ENCODE measurements around the gene PDE3B. TPM values are rescaled to one million over a fixed set of nuclear protein-coding genes. Genes with fewer than 3 reads are reported as not detected.
"Not testable (repeated sequence)": the region's sequence is repeated elsewhere in the genome, so short reads cannot be mapped to it uniquely, and the experiment has no call there.

Gene PDE3B
- total RNA-seq, 1 experiment from 2014 or later, result not detected

- no peaks in the 10 kb centered on the region for H3K36me3 ChIP-seq (ENCODE audit: insufficient read depth, low read length)
- H3K9me3 ChIP-seq (ENCODE audit: low read length), result no peaks in the 10 kb centered on the region
- no peaks in the 10 kb centered on the region for H3K27me3 ChIP-seq (ENCODE audit: low read length)
- H3K9ac ChIP-seq (ENCODE audit: low read length), result no peak overlapping the region
- H3K9me2 ChIP-seq (replicated peaks; ENCODE audit: insufficient read depth, low read length), result no peaks in the 10 kb centered on the region
- no peaks in the 10 kb centered on the region for H4K20me1 ChIP-seq (ENCODE audit: insufficient read depth, low read depth, low read length)
- H3K27ac ChIP-seq (ENCODE audit: low read length), result no peak overlapping the region
- no peaks in the 10 kb centered on the region for H3K4me1 ChIP-seq (ENCODE audit: low read length)
- no peak overlapping the region for H3K4me2 ChIP-seq (ENCODE audit: low read depth, low read length, poor library complexity, severe bottlenecking)
- no peak overlapping the region for H3K4me3 ChIP-seq (ENCODE audit: low read length)
- no peak for DNase-seq
- H2AFZ ChIP-seq (ENCODE audit: low read length), result no peak overlapping the region
- H3K79me2 ChIP-seq (ENCODE audit: low read length), result no peaks in the 10 kb centered on the region
These were observed 55.2 kb downstream of the PDE3B start for GRCh38 chr11:14698771-14699170.

- Histone ChIP-seq H3K27me3 (ENCODE audit: low read length) (no peaks in the 10 kb centered on the region), H3K9me3 (ENCODE audit: low read length) (no peaks in the 10 kb centered on the region), H2AFZ (ENCODE audit: low read length) (no peak overlapping the region), H3K4me1 (ENCODE audit: low read length) (no peaks in the 10 kb centered on the region), H3K4me3 (ENCODE audit: low read length) (no peak overlapping the region), H3K4me2 (ENCODE audit: low read depth, low read length, poor library complexity, severe bottlenecking) (no peak overlapping the region), H4K20me1 (ENCODE audit: insufficient read depth, low read depth, low read length) (no peaks in the 10 kb centered on the region), H3K9ac (ENCODE audit: low read length) (no peak overlapping the region), H3K36me3 (ENCODE audit: insufficient read depth, low read length) (no peaks in the 10 kb centered on the region), H3K27ac (ENCODE audit: low read length) (no peak overlapping the region), H3K9me2 (replicated peaks; ENCODE audit: insufficient read depth, low read length) (no peaks in the 10 kb centered on the region), H3K79me2 (ENCODE audit: low read length) (no peaks in the 10 kb centered on the region)
- DNase-seq, result no peak
These were observed 57.0 kb downstream of the PDE3B start for GRCh38 chr11:14700593-14700992.

GRCh38 chr11:14702760-14703159 lies 59.2 kb downstream of the PDE3B start:
- Histone ChIP-seq H3K4me3 (ENCODE audit: low read length) (no peak overlapping the region), H2AFZ (ENCODE audit: low read length) (no peak overlapping the region), H3K9me3 (ENCODE audit: low read length) (no peaks in the 10 kb centered on the region), H4K20me1 (ENCODE audit: insufficient read depth, low read depth, low read length) (no peaks in the 10 kb centered on the region), H3K4me2 (ENCODE audit: low read depth, low read length, poor library complexity, severe bottlenecking) (no peak overlapping the region), H3K9ac (ENCODE audit: low read length) (no peak overlapping the region), H3K4me1 (ENCODE audit: low read length) (no peaks in the 10 kb centered on the region), H3K9me2 (replicated peaks; ENCODE audit: insufficient read depth, low read length) (no peaks in the 10 kb centered on the region), H3K36me3 (ENCODE audit: insufficient read depth, low read length) (no peaks in the 10 kb centered on the region), H3K27ac (ENCODE audit: low read length) (no peak overlapping the region), H3K27me3 (ENCODE audit: low read length) (no peaks in the 10 kb centered on the region), H3K79me2 (ENCODE audit: low read length) (no peaks in the 10 kb centered on the region)
- DNase-seq, result no peak

- no peaks in the 10 kb centered on the region for H3K27me3 ChIP-seq (ENCODE audit: low read length)
- no peak for DNase-seq
- no peak overlapping the region for H3K27ac ChIP-seq (ENCODE audit: low read length)
- no peak overlapping the region for H3K4me3 ChIP-seq (ENCODE audit: low read length)
- H2AFZ ChIP-seq (ENCODE audit: low read length), result no peak overlapping the region
- no peak overlapping the region for H3K4me2 ChIP-seq (ENCODE audit: low read depth, low read length, poor library complexity, severe bottlenecking)
- no peaks in the 10 kb centered on the region for H3K79me2 ChIP-seq (ENCODE audit: low read length)
- no peaks in the 10 kb centered on the region for H3K36me3 ChIP-seq (ENCODE audit: insufficient read depth, low read length)
- H3K9me3 ChIP-seq (ENCODE audit: low read length), result no peaks in the 10 kb centered on the region
- H3K4me1 ChIP-seq (ENCODE audit: low read length), result no peaks in the 10 kb centered on the region
- no peaks in the 10 kb centered on the region for H4K20me1 ChIP-seq (ENCODE audit: insufficient read depth, low read depth, low read length)
- H3K9ac ChIP-seq (ENCODE audit: low read length), result no peak overlapping the region
- H3K9me2 ChIP-seq (replicated peaks; ENCODE audit: insufficient read depth, low read length), result no peaks in the 10 kb centered on the region
These were observed 60.1 kb downstream of the PDE3B start for GRCh38 chr11:14703731-14704130.

GRCh38 chr11:14705067-14705466 lies 61.5 kb downstream of the PDE3B start:
- Histone ChIP-seq H2AFZ (ENCODE audit: low read length) (no peak overlapping the region), H3K4me2 (ENCODE audit: low read depth, low read length, poor library complexity, severe bottlenecking) (no peak overlapping the region), H3K27ac (ENCODE audit: low read length) (no peak overlapping the region), H3K79me2 (ENCODE audit: low read length) (no peaks in the 10 kb centered on the region), H4K20me1 (ENCODE audit: insufficient read depth, low read depth, low read length) (no peaks in the 10 kb centered on the region), H3K4me3 (ENCODE audit: low read length) (no peak overlapping the region), H3K9me2 (replicated peaks; ENCODE audit: insufficient read depth, low read length) (no peaks in the 10 kb centered on the region), H3K9me3 (ENCODE audit: low read length) (no peaks in the 10 kb centered on the region), H3K27me3 (ENCODE audit: low read length) (no peaks in the 10 kb centered on the region), H3K4me1 (ENCODE audit: low read length) (no peaks in the 10 kb centered on the region), H3K9ac (ENCODE audit: low read length) (no peak overlapping the region), H3K36me3 (ENCODE audit: insufficient read depth, low read length) (no peaks in the 10 kb centered on the region)
- DNase-seq, result no peak

DNA sequence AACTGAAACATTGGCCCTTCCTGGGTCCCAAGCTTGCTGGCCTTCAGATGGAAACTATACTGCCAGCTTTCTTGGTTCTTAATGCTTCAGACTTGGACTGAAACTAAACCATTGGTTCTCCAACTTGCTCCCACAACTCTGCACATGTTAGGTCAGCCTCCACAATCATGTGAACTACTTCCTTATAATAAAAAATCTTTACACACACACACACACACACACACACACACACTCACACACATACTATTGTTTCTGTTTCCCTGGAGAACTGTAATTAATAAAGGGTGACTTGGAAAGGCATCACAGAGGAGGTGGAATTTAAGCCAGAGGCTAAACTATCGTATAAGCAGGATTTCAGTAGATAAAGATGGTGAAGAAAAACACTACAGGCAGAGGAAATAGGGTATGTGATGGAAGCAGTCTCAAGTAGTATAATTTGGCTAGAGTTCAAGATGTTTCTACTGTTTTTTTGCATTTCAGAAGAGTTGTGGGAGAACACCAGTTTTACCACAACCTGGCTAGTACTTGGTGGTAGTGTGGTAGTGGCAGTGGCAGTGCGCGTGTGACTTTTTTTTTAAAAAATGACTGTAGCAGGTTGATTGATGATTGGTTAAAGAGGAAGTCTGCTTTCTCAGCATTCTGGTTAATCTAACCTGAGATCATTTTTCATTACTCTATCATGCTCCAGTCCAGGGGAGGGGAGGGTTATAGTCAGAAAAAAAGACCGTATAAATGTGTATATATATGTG lies 70.1 kb downstream of the PDE3B start:
- Histone ChIP-seq H3K4me1 (ENCODE audit: low read length) (no peaks in the 10 kb centered on the region), H3K36me3 (ENCODE audit: insufficient read depth, low read length) (no peaks in the 10 kb centered on the region), H3K4me3 (ENCODE audit: low read length) (no peak overlapping the region), H3K9ac (ENCODE audit: low read length) (no peak overlapping the region), H2AFZ (ENCODE audit: low read length) (no peak overlapping the region), H3K4me2 (ENCODE audit: low read depth, low read length, poor library complexity, severe bottlenecking) (no peak overlapping the region), H4K20me1 (ENCODE audit: insufficient read depth, low read depth, low read length) (no peaks in the 10 kb centered on the region), H3K27me3 (ENCODE audit: low read length) (no peaks in the 10 kb centered on the region), H3K27ac (ENCODE audit: low read length) (no peak overlapping the region), H3K9me3 (ENCODE audit: low read length) (no peaks in the 10 kb centered on the region), H3K9me2 (replicated peaks; ENCODE audit: insufficient read depth, low read length) (no peaks in the 10 kb centered on the region), H3K79me2 (ENCODE audit: low read length) (no peaks in the 10 kb centered on the region)
- DNase-seq, result no peak

GRCh38 chr11:14715669-14716068 lies 72.1 kb downstream of the PDE3B start:
- not testable (repeated sequence) for H3K27ac ChIP-seq (ENCODE audit: low read length); H4K20me1 ChIP-seq (ENCODE audit: insufficient read depth, low read depth, low read length); H3K4me1 ChIP-seq (ENCODE audit: low read length); H3K27me3 ChIP-seq (ENCODE audit: low read length); H3K9ac ChIP-seq (ENCODE audit: low read length); H2AFZ ChIP-seq (ENCODE audit: low read length); H3K4me2 ChIP-seq (ENCODE audit: low read depth, low read length, poor library complexity, severe bottlenecking); H3K4me3 ChIP-seq (ENCODE audit: low read length); H3K9me3 ChIP-seq (ENCODE audit: low read length); H3K79me2 ChIP-seq (ENCODE audit: low read length); DNase-seq; H3K36me3 ChIP-seq (ENCODE audit: insufficient read depth, low read length); H3K9me2 ChIP-seq (replicated peaks; ENCODE audit: insufficient read depth, low read length)

GRCh38 chr11:14722496-14722895 lies 78.9 kb downstream of the PDE3B start:
- Histone ChIP-seq H3K27me3 (ENCODE audit: low read length) (no peaks in the 10 kb centered on the region), H3K9ac (ENCODE audit: low read length) (no peak overlapping the region), H3K4me3 (ENCODE audit: low read length) (no peak overlapping the region), H3K9me2 (replicated peaks; ENCODE audit: insufficient read depth, low read length) (no peaks in the 10 kb centered on the region), H4K20me1 (ENCODE audit: insufficient read depth, low read depth, low read length) (no peaks in the 10 kb centered on the region), H3K79me2 (ENCODE audit: low read length) (no peaks in the 10 kb centered on the region), H3K4me2 (ENCODE audit: low read depth, low read length, poor library complexity, severe bottlenecking) (no peak overlapping the region), H2AFZ (ENCODE audit: low read length) (no peak overlapping the region), H3K36me3 (ENCODE audit: insufficient read depth, low read length) (no peaks in the 10 kb centered on the region), H3K9me3 (ENCODE audit: low read length) (no peaks in the 10 kb centered on the region), H3K4me1 (ENCODE audit: low read length) (no peaks in the 10 kb centered on the region), H3K27ac (ENCODE audit: low read length) (no peak overlapping the region)
- DNase-seq, result no peak

Data from Karpas-422 (cell line).